Cardiac muscle cell (in vitro differentiated cells and primary cell): ENCODE results near the gene CPNE5. TPM values are rescaled to one million over a fixed set of nuclear protein-coding genes. Genes with fewer than 3 reads are reported as not detected.
A peak's percentile ranks its signal among the peaks of the same experiment; 100 is the strongest.

Source experiments
- DNase-seq, 2 donors: peaks; one replicate each; pipeline versions ENCODE4 v3.0.0 to v3.0.0-alpha.2; 2010 to 2017; ENCODE audit warnings: low read depth in 1 of 2, low spot score in 1 of 2
- H3K27ac ChIP-seq: fragments of 200-600 bp; sonication (generic); 2 replicates; pipeline ENCODE4 v1.5.1; 2016
- H3K27me3 ChIP-seq: fragments of 200-600 bp; sonication (generic); 2 replicates; pipeline ENCODE4 v1.6.0; 2016; ENCODE audit warnings: control low read depth
- H3K36me3 ChIP-seq: fragments of 200-600 bp; sonication (generic); 2 replicates; pipeline ENCODE4 v1.5.1; 2016; ENCODE audit warnings: control low read depth
- H3K4me1 ChIP-seq: fragments of 200-600 bp; sonication (generic); 2 replicates; pipeline ENCODE4 v1.8.1; 2017; ENCODE audit warnings: low read depth, mild to moderate bottlenecking, mixed run types
- H3K4me3 ChIP-seq: fragments of 200-600 bp; sonication (generic); 2 replicates; pipeline ENCODE4 v1.5.1; 2016; ENCODE audit warnings: mild to moderate bottlenecking
- H3K9me3 ChIP-seq: fragments of 200-600 bp; sonication (generic); 2 replicates; pipeline ENCODE4 v1.5.1; 2017; ENCODE audit warnings: low read depth, mild to moderate bottlenecking, control low read depth
- polyA plus RNA-seq: library from polyadenylated mRNA; unstranded; fragments of >200 nt; fragmentation: Nextera tagmentation; extraction: Ambion mirVana; gene quantifications from 2 replicates; pipeline ENCODE4 v1.2.1, GENCODE V29; 2016
- total RNA-seq: library from RNA; depleted of rRNA; stranded (reverse); fragments of >200 nt; gene quantifications from 2 replicates; pipeline ENCODE4 v1.2.3, GENCODE V29; 2016
- TF ChIP-seq, protein P1 (sequence below): IDR thresholded peaks from 2 replicates; pipeline ENCODE4 v1.5.1; 2012; ENCODE audit warnings: low read depth, mild to moderate bottlenecking, low read length

CPNE5 gene
- total and polyA plus RNA-seq, 2 experiments from 2014 or later, result 51.6 to 52.1 TPM

DNA sequence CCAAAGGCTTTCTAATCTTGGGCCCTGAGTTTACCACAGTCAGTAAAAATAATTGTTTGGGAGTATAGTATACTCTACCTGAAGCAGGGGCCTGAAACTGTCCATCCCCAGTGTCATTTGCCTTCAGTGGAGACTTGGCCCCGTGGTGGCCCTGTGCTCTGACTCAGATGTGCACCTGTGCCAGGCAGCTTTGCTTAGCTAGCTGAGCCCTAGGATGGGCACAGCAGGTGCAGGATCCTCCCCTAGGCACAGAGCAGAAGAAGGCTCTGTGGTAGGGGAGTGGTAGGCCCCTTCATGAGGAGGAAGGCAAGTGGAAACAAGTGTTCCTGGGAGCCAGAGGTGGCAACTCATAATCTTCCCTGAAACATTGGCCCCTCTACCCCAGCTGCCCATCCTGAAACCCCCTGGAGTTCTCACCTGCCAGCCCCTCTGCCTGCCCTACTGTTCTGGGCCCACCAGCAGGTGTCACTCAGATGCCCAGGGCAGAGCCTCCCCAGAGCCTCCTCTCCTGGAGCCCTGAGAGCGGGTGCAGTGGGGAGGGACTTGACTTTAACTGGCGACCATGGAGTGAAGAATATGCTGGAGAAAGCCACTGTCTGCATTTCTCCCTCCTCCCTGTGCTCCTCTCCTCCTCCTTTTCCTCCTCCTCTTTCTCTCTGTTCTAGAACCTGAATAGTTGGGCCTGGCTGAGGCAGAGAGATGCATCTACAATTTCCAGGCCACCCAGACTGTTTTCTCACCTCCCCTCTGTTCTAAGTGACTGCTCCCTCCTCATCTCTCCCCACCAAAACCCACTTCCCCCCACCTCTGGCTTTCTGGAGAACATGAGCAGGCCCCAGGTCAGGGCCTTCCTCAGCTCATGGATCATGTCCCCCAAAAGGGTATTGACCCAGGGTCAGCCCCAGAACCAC lies 2.9 kb downstream of the CPNE5 start:
- TF ChIP-seq, protein P1, sequence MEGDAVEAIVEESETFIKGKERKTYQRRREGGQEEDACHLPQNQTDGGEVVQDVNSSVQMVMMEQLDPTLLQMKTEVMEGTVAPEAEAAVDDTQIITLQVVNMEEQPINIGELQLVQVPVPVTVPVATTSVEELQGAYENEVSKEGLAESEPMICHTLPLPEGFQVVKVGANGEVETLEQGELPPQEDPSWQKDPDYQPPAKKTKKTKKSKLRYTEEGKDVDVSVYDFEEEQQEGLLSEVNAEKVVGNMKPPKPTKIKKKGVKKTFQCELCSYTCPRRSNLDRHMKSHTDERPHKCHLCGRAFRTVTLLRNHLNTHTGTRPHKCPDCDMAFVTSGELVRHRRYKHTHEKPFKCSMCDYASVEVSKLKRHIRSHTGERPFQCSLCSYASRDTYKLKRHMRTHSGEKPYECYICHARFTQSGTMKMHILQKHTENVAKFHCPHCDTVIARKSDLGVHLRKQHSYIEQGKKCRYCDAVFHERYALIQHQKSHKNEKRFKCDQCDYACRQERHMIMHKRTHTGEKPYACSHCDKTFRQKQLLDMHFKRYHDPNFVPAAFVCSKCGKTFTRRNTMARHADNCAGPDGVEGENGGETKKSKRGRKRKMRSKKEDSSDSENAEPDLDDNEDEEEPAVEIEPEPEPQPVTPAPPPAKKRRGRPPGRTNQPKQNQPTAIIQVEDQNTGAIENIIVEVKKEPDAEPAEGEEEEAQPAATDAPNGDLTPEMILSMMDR, result no peak
- Histone ChIP-seq H3K27me3 (peaks cover 19% of the 10 kb centered on the region), H3K4me3 (no peak overlapping the region), H3K4me1 (peaks cover 25% of the 10 kb centered on the region), H3K27ac (no peak overlapping the region), H3K36me3 (no peaks in the 10 kb centered on the region), H3K9me3 (no peaks in the 10 kb centered on the region)
- DNase-seq, result no peak

DNA sequence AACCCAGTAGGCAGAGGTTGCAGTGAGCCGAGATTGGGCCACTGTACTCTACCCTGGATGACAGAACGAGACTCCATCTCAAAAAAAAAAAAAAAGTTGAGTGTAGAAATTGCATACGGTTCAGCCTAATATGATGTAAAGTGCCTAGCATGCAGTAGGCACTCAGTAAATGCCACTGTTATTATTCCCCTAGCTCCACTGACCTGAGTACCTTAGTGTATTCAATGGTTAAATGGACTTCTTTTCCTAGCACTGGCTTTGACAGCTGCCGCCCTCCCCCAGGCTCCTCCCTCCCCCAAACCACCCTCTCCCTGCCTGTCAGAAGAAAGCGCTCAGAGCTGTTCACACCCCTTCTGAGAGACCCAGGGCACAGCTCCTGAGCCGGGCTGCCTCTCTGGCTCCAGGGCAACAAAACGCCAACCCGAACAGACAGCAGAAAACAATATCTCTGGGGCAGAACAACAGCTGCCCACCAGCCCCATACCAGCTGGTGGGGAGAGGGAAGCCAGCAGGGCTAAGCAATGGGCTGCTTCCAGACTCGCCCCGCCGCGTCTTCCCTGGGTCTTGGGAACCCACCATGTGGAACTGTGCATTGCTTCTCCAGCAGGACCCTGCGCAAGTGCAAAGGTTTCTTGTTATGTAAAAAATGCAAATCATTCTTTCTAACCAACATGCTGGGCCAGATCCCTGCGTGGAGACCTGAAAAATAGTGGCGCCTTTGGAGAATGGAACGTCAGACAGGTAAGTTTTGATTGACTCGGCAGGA lies 4.5 kb downstream of the CPNE5 start:
- Histone ChIP-seq H3K4me1 (peaks cover 12% of the 10 kb centered on the region), H3K36me3 (no peaks in the 10 kb centered on the region), H3K9me3 (no peaks in the 10 kb centered on the region), H3K27me3 (peaks cover 19% of the 10 kb centered on the region), H3K27ac (peak overlapping the region; percentile 76), H3K4me3 (no peak overlapping the region)
- peak in 1 of 2 donors; percentile 83 for DNase-seq
- TF ChIP-seq, protein P1, result no peak

DNA sequence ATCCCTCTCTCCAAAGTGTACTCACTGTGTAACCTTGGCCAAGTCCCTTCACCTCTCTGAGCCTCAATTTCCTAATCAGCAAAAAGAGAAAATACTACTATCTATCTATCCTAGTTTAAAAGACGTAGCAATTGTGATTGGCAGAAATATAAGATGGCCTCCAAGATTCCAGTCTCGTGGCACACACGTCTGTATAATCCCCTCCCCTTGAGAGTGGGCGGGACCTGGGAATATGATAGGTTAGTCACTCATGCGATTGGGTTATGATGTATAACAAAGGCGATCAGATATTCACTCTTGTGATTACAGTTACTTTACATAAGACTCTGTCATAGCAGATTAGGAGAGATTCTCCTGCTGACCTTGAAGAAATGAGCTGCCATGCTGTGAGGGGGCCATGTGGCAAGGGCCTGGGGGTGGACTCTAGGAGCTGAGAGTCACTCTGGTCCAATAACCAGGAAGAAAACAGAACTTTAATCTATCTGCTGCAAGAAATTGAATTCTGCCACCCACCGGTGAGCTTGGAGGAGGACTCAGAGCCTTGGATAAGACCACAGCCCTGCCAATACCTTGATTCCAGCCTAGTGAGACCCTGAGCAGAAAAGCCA lies 6.0 kb downstream of the CPNE5 start:
- H3K9me3 ChIP-seq, result no peaks in the 10 kb centered on the region
- TF ChIP-seq, protein P1, result no peak
- H3K36me3 ChIP-seq, result no peaks in the 10 kb centered on the region
- H3K27me3 ChIP-seq, result peaks cover 7% of the 10 kb centered on the region
- H3K4me3 ChIP-seq, result no peak overlapping the region
- no peak for DNase-seq
- H3K27ac ChIP-seq, result no peak overlapping the region
- H3K4me1 ChIP-seq, result peaks cover 12% of the 10 kb centered on the region

DNA sequence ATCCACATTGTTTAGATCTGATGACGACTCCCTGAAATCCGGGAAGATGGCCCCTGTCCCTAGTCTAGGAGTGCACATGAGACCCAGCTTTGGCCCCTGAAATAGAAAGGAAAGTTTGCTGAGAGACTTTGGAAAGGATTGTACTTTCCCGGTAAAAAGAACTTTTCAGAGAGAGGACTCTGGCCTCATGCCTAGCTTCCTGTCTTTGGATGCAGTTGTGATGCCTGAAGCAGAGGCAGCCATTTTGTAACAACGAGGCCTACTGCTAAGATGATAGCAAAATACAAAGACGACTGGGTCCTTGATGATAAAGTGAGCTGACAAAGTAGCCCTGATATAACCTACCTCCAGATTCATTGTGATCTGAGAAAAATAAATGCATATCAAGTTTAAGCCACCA lies 6.9 kb downstream of the CPNE5 start:
- no peaks in the 10 kb centered on the region for H3K36me3 ChIP-seq
- no peak overlapping the region for H3K27ac ChIP-seq
- DNase-seq, result no peak
- H3K4me1 ChIP-seq, result peaks cover 12% of the 10 kb centered on the region
- no peak overlapping the region for H3K4me3 ChIP-seq
- H3K9me3 ChIP-seq, result no peaks in the 10 kb centered on the region
- H3K27me3 ChIP-seq, result no peaks in the 10 kb centered on the region
- TF ChIP-seq, protein P1, result no peak

DNA sequence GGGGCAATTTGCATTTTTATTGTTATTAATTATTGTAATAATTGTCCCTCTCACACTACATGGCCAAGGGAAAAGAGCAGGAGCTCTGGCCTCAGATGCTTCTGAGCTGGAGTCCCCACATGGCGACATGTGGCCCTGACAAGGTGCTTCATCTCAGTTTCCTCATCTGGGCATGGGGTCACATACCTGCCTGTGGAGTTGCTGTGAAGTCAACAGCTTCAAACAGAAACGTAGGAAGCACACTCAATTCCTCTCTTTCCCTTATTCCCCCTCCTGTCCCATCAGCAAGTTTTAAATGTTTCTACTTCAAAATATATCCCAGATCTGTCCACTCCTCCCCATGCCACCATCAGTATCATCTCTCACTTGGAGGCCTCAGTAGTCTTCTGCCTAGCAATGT lies 8.7 kb downstream of the CPNE5 start:
- Histone ChIP-seq H3K36me3 (no peaks in the 10 kb centered on the region), H3K4me3 (no peak overlapping the region), H3K27ac (no peak overlapping the region), H3K27me3 (no peaks in the 10 kb centered on the region), H3K4me1 (peaks cover 12% of the 10 kb centered on the region), H3K9me3 (no peaks in the 10 kb centered on the region)
- TF ChIP-seq, protein P1, result no peak
- no peak for DNase-seq
